NK-92 (cell line): Measurements from ENCODE around the gene CNPY3.
A peak's percentile ranks its signal among the peaks of the same experiment; 100 is the strongest.
"Not testable (repeated sequence)": the region's sequence is repeated elsewhere in the genome, so short reads cannot be mapped to it uniquely, and the experiment has no call there.

Source experiments
- DNase-seq: peaks from one replicate; lab custom pipeline; 2025; ENCODE audit not compliant: unreplicated experiment; lab: John Stamatoyannopoulos, UW

CNPY3 gene

DNA sequence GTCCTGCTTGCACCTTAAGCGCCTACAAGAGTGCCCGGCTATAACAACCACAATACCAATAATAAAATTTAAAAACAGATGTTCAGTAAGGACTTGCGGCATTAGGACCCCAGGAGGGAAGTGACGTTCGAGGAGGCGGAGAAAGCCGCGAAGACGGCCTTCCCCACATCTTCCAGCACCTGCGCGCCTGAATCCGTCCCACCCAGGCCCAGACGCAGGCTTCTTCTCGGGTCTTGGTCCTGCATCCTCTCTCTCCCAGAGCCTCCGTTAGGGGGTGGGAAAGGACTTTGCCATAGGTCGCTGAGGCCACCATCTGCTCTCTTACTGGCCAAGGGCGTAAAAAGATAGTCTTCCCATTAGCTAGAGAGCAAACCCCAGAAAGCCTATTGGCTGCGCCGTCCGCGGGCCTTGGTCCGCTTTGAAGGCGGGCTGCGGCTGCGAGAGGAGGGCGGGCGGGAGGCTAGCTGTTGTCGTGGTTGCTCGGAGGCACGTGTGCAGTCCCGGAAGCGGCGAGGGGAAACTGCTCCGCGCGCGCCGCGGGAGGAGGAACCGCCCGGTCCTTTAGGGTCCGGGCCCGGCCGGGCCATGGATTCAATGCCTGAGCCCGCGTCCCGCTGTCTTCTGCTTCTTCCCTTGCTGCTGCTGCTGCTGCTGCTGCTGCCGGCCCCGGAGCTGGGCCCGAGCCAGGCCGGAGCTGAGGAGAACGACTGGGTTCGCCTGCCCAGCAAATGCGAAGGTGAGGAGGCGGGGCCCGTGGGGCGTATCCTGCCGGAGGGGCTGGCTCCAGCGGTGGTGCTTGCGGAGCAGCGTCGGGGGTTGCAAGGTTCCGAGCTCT is at the start of gene CNPY3:
Gene CNPY3, plus strand, starts transcription at position 495 of the 835 bp plus-strand sequence. Its CDS starts 91 bp downstream, at position 586.
- peak; percentile 89 for DNase-seq

DNA sequence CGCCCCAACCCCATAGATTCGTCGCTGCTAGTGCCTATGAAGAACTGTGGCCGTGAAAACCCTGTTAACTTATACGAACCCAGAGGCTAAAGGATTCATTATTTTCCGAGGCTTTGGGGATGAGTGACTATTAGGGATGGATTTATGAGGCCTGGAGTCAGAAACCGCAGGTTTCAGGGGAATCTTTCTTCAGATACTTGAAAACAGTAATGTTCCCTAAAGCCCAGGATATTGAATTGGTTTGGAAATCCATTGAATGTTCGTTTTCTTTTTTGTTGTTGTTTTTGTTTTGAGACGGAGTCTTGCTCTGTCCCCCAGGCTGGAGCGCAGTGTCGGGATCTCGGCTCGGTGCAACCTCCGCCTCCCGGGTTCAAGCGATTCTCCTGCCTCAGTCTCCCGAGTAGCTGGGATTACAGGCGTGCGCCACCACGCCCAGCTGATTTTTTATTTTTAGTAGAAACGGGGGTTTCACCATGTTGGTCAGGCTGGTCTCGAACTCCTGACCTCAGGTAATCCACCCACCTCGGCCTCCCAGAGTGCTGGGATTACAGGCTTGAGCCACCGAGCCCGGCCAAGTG is 49.0 kb upstream of the CNPY3 start:
- DNase-seq: not testable (repeated sequence)

DNA sequence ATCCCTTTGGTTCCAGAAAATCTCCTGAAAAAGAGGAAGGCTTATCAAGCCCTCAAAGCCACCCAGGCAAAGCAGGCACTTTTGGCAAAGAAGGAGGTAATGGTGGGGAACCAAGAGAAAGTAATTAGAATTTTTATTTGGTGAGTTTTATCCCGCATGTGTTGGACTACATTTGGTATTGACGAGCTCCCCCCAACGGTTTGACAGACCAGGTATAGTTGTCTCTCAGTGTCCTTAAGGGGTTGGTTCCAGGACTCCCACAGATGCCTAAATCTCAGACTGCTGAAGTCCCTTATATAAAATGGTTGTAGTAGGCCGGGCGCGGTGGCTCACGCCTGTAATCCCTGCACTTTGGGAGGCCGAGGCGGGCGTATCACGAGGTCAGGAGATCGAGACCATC is 48.4 kb upstream of the CNPY3 start:
- not testable (repeated sequence) for DNase-seq

DNA sequence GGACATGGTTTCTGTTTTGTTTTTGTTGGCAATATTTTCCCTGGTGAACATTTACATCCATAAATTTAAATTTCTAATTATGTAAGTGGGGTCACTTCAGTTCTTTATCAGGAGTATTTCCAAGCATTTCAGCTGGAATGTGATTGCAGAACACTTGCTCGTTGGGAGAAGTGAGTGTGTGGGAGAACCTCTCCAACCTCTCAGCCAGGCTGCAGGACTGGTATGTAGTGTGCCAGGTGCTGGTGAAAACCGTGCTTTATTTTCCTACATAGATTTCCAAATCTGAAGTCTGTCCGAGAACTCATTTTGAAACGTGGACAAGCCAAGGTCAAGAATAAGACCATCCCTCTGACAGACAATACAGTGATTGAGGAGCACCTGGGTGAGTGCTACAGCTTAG is 43.6 kb upstream of the CNPY3 start:
- DNase-seq: no peak

DNA sequence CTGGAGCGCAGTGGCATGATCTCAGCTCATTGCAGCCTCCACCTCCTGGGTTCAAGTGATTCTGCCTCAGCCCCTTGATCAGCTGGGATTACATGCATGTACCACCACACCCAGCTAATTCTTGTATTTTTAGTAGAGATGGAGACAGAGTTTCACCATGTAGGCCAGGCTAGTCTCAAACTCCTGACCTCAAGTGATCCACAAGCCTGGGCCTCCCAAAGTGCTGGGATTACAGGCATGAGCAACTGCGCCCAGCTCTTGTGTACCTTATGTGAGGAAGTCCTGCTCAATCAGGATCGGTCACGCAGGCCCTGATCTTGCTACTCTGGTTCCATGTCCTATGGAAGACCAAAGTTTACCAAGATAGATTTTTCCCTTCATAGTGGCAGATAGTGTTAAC is 41.1 kb upstream of the CNPY3 start:
- DNase-seq: not testable (repeated sequence)

DNA sequence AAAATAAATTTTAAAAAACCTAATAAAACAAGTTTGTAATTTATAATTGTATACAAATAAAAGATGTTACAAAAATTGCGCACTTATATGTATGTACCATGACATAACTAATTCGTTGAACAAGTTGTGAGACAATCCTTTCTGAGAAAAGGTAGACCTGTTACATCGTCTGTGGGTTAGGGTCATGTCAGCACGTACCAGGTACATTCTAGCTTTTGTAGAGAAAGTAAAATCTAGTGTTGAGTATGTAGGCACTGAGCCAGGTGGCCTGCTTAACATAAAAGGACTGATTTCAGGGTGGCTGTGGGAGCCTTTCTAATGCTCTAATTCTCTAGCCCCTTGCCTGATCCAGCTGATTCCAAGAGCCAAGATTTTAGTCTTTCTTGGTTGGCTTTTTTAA is 39.5 kb upstream of the CNPY3 start:
- DNase-seq: no peak

DNA sequence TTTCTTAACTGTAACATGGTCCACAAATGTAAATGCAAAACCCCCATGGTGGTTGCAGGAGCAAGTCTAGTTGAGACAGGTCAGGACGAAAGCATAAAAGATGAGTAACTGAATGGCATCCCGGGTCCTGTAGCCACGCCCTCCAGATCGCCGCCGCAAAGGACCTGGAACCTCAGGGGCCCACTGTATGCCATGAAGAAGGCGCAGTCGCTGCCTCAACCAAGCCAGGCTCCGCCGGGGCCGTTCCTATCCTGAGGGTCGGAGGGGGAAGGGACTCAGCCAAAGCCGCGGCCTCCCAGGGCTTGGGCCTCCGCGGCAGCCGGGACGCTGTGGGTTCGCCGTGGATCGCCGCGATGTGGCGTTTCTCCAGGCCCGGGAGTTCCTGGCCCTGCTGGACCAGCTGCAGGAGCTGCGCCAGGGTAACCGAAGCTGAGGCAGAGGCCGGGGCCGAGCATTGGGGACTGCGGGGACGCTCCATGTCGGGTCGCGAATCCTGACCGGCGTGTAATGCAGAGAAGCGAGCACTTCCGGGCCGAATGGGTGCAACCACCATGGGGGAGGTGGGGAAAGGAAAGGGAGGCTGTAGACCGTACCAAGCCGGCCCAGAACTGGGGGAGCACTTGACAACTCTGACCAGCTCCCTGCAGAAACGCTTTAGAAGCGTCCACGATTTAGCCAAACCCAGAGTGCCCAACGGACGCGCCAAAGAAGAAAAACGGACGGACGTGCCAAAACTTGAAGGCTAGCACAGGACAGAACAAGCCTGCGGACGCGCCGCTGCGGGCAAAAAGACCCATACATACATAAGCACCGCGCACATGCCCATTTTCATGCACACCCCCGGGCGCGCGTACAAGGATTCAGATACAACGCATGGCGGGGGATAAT is 38.7 kb upstream of the CNPY3 start:
- DNase-seq: peak; percentile 24

DNA sequence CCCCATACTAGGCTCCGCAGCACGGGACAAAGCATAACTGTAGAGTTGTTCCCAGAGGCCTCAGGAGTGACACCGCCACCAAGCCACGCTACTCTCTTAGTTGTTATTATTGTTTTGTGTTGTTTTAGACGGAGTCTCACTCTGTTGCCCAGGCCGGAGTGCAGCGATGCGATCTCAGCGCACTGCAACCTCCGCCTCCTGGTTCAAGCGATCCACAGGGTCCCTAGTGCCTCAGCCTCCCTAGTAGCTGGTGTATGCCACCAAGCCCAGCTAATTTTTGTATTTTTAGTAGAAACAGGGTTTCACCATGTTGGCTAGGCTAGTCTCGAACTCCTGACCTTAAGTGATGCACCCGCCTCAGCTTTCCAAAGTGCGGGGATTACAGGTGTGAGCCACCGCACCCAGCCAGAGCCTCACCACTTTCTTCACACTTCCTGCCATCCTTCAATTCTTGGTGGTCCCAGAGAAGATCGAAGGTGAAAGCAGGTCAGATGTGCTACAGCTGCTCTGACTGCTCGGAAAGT is 38.0 kb upstream of the CNPY3 start:
- DNase-seq: no peak

DNA sequence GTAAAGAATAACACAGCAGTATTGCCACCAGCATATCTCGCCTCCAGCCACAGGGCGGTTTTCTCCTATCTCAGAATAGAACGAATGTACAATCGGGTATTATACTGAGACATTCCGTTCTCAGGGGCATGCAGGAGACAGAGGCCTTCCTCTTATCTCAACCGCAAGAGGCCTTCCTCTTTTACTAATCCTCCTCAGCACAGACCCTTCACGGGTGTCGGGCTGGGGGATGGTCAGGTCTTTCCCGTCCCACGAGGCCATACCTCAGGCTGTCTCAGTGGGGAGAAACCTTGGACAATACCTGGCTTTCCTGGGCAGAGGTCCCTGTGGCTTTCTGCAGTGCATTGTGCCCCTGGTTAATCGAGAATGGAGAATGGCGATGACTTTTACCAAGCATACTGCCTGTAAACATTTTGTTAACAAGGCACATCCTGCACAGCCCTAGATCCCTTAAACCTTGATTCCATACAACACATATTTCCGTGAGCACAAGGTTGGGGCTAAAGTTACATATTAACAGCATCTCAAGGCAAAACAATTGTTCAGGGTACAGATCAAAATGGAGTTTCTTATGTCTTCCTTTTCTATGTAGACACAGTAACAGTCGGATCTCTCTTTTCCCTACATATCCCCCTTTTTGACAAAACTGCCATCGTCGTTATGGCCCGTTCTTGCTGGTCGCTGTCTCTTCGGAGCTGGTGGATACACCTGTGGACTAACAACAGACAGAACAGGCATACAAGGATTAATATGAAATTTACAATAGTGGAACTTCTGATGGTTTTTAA is 35.0 kb upstream of the CNPY3 start:
- DNase-seq: not testable (repeated sequence)

DNA sequence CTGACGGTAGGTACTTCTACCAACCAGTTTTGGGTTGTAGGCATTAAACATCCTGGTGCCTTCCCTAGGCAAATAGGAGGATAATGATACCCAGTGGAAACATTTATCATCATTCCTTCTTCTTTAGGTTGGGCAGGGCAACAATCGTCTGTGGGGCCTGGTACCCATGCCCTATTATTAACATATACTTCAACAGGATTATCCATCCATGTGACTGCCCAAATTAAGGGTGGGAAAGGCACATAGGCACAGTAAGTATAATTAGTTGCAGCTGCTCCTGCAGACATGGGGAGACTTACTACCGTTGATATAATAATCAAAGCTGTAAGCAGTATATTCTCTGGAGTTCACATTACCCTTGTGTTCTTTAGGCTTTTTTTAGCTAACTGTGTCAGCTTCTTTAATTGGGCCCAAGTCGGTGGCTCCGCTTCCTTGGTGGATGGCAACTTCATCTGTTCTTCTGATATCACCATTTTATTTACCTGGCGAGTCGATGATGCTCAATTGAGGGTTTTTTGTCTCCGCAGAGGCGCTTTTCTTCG is 33.0 kb upstream of the CNPY3 start:
- DNase-seq: no peak

DNA sequence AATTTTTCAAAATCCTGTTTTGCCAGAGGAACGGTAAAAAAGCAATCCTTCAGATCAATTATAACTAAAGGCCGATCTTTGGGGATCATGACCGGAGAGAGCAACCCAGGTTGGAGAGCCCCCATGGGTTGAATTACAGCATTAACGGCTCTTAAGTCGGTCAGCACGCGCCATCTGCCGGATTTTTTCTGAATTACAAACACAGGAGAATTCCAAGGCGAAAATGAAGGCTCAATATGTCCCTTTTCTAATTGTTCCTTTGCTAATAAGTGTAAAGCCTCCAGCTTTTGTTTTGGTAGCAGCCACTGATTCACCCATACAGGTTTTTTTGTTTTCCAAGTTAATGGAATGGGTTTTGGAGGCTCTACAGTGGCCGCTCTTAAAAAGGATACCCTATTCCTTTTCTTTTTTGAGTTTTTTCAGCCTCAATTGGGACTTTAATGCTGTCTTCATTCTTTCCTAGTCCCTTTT is 30.4 kb upstream of the CNPY3 start:
- peak; percentile 2 for DNase-seq

DNA sequence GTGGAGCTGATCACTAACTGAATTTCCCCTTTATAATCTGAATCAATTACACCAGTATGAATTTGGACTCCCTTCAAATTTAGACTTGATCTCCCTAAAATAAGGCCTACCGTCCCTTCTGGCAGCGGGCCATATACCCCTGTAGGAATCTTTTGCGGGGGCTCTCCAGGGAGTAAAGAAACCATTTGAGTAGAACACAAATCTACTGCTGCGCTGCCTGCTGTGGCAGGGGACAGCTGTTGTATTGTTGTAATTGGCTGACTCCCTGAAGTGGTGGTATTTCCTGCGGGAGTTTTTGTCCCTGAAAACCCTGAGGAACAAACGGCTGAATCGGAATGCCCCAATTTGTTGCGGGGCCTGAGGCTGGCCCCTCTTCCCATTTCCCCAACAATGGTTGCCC is 29.4 kb upstream of the CNPY3 start:
- no peak for DNase-seq

DNA sequence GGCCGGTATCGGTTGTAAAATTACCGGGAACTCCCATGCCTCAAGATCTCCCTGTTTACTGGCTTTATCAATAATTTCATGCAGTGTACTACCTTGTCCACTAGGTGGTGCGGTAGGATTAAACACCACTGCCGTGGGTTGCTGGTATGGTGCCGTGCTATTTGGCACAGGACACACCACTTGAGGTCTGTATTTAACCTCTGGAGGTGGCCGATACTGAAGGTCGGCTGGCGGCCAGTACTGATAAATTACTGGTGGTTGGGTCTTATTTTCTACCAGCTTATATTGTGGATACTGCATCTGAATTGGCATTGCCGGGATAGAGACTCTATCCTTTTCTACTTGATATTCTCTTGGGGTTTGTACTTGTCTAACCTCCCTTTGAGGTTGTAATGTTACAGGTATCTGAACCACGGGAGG is 27.7 kb upstream of the CNPY3 start:
- peak; percentile 4 for DNase-seq

DNA sequence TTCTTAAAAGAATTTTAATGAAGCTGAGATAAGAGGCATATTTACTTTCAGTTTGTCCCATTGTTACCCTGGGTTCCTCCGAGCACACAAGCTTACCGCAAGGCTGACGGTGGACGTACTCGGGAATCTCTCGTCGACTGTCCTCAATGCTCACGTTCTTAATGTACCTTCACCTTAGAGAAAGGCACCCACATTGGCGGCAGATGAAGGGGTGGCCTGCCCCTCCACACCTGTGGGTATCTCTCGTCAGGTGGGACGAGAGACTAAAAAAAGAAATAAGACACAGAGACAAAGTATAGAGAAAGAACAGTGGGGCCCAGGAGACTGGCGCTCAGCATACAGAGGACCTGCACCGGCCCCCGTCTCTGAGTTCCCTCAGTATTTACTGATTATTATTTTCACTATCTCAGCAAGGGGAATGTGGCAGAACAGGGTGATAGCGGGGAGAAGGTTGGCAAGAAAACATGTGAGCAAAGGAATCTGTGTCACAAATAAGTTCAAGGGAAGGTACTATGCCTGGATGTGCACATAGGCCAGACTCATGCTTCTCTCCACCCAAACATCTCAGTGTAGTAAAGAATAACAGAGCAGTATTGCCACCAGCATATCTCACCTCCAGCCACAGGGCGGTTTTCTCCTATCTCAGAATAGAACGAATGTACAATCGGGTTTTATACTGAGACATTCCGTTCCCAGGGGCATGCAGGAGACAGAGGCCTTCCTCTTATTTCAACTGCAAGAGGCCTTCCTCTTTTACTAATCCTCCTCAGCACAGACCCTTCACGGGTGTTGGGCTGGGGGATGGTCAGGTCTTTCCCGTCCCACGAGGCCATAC is 26.6 kb upstream of the CNPY3 start:
- DNase-seq: not testable (repeated sequence)

DNA sequence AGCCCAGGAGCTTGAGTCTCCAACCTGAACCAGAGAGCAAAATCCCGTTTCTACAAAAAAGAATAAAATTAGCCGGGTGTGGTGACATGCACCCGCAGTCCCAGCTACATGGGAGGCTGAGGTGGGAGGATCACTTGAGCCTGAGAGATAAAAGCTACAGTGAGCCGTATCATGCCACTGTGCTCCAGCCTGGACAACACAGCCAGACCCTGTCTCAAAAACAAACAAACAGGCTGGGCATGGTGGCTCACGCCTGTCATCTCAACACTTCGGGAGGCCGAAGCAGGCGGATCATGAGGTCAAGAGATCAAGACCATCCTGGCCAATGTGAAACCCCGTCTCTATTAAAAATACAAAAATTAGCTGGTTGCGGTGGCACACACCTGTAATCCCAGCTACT is 24.8 kb upstream of the CNPY3 start:
- no peak for DNase-seq

DNA sequence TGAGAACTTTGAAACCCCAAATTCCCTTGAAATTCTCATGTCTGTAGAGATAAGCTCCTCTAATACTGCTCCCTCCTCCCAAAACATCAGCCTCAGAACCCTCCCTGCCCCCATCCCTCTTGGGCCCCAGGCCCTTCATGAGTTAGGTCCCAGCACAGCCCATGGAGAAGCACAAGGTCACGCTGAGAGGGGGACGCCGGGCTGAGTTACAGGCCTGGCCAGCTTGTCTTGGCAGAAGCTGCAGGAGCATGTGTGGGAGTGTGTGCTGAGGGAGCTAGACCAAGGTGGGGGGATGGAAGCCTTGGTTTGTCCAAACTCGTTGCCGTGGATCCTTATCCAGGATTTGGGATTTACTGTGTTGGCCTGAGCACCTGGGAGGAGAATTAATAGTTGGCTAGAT is 21.9 kb upstream of the CNPY3 start:
- DNase-seq: no peak

DNA sequence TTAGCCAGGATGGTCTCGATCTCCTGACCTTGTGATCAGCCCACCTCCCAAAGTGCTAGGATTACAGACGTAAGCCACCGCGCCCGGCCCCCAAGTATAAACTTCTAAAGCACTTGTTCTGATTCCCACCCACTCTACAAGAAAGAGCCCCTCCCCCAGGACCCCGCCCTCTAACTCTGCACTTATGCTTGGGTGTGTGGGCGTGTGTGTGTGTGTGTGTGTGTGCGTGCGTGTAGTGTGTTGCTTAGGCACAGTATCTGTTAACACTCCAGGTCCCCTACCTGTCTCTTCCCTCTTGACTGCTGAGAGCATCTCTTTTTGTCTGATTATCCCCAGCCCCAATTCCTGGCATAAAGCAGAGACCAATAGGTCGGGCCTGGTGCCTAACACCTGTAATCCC is 19.4 kb upstream of the CNPY3 start:
- DNase-seq: no peak

DNA sequence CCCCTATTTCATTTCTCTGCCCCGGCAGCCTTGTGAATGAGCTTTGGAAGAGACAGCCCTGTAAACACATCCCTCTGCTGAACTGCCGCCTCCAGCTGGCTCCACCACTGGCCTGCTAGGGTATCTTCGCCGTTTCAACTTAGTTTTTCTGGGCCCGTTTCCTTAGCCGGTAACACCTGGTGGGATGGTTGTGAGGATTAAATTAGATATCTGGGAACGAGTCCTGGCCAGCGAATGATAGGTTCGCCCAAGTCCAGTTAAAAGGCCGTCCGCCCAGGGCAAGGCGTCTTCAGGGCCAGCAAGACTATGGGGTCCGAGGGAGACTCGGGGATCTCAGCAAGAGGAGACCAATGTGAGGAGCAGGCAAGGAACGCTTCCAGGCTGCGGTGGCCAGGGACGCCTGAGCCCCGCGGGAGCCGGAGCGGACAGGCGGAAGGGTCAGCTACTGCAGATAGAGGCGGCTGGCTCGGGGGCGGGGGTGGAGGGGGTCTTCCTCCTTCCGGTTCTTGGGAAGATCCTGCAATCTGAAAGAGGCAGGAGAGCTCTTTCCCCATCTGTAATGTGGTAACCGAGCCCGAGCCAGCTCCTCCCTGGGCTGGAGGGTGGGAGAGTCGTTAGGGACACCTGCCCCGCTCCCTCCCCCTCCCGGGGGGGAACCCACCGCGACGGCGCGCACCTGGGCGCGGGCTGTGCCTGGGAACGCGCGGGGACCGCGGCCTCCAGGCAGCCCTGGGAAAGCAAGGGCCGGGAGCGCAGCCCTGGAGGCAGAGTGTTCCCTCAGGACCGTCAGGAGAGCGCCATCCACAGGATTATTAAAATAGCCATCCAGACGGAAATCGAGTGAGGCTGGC is 17.9 kb upstream of the CNPY3 start:
- no peak for DNase-seq
